Activated CD4-positive, alpha-beta T cell treated with anti-CD3 and anti-CD28 coated beads, Interleukin-2, amount 10 ng/mL, durations not matched to agents 7 days and 5 days (primary cell): ENCODE measurements around the gene LZTS2. TPM values are rescaled to one million over a fixed set of nuclear protein-coding genes. Genes with fewer than 3 reads are reported as not detected.
"Not testable (repeated sequence)": the region's sequence is repeated elsewhere in the genome, so short reads cannot be mapped to it uniquely, and the experiment has no call there.

Source experiments
- CTCF ChIA-PET: fragments of 350-600 bp; sonication (Branson Sonifier 250); formaldehyde crosslinking; loops from one replicate; lab custom pipeline; 2021; ENCODE audit warnings: antibody characterized with exemption; lab: Charles Lee
- POLR2A ChIA-PET: fragments of 350-600 bp; sonication (Branson Sonifier 250); formaldehyde crosslinking; loops from one replicate; lab custom pipeline; 2021; ENCODE audit warnings: antibody characterized with exemption; lab: Charles Lee
- DNase-seq: peaks from one replicate; pipeline ENCODE4 v3.0.0-alpha.2; 2020
- H3K27ac Mint-ChIP-seq: one replicate; pipeline ENCODE4 v1.8.0; 2021; ENCODE audit warnings: mild to moderate bottlenecking, moderate library complexity, mixed read lengths
- H3K27me3 Mint-ChIP-seq: one replicate; pipeline ENCODE4 v1.8.0; 2021; ENCODE audit warnings: mixed read lengths
- H3K36me3 Mint-ChIP-seq: one replicate; pipeline ENCODE4 v1.8.0; 2021; ENCODE audit warnings: low read depth, mixed read lengths
- H3K4me1 Mint-ChIP-seq: one replicate; pipeline ENCODE4 v1.8.0; 2021; ENCODE audit warnings: mixed read lengths
- H3K4me3 Mint-ChIP-seq: one replicate; pipeline ENCODE4 v1.8.0; 2021; ENCODE audit warnings: mild to moderate bottlenecking, moderate library complexity, mixed read lengths
- H3K9me3 Mint-ChIP-seq: one replicate; pipeline ENCODE4 v1.8.0; 2021; ENCODE audit warnings: mixed read lengths
- total RNA-seq, 2 experiments: library from RNA; stranded (reverse); gene quantifications; one replicate each; pipeline ENCODE4 v1.2.3, GENCODE V29; 2021

Gene LZTS2
- total RNA-seq, 2 experiments from 2014 or later: 17.5 to 18.8 TPM

DNA sequence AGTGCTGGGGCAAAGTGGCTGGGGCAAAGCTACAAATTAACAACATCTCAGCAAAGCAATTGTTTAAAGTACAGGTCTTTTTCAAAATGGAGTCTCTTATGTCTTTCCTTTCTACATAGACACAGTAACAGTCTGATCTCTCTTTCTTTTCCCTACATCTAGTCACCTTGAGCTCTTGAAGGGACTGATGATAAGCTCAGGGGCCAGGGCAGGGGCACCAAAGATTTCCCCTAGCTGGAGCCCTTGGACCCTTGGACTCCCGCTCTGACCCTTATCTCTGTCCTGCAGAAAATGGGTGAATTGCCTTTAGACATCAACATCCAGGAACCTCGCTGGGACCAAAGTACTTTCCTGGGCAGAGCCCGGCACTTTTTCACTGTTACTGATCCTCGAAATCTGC, 34.8 kb downstream of the LZTS2 start:
- POLR2A ChIA-PET: not testable (repeated sequence)
- CTCF ChIA-PET: interaction anchor here (0.6 to 5.7 kb wide), 10 partner anchors 9 to 811 kb away, joined by 3 to 24 read pairs (median 4); no protein-coding TSS in a partner anchor

DNA sequence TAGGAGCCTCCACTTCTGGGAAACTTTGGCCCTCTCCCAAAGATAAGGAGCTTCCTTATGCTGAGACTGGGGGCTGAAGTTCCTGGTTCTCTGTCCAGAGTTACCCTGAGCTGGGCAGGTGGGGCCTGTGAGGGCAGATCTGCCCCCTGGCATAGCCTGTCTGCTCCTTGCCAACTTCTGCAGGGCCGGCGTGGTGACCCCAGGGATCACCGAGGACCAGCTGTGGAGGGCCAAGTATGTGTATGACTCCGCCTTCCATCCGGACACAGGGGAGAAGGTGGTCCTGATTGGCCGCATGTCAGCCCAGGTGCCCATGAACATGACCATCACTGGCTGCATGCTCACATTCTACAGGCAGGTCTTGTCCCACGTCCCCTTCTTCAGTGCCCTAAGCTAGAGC, 35.7 kb downstream of the LZTS2 start:
- ChIA-PET POLR2A (no interaction called here), CTCF (interaction anchor here (1.0 to 5.7 kb wide), 6 partner anchors 10 to 107 kb away, joined by 3 to 24 read pairs (median 10); no protein-coding TSS in a partner anchor)
- Mint-ChIP-seq H3K9me3 (no peaks in the 10 kb centered on the region), H3K4me3 (no peak overlapping the region), H3K27ac (no peak overlapping the region), H3K36me3 (peaks cover 27% of the 10 kb centered on the region), H3K27me3 (no peaks in the 10 kb centered on the region), H3K4me1 (peaks cover 19% of the 10 kb centered on the region)
- DNase-seq: no peak

More for the DNA sequence above, 34.8 kb downstream of the LZTS2 start:
- H3K27me3 Mint-ChIP-seq, H3K27ac Mint-ChIP-seq, DNase-seq, H3K4me3 Mint-ChIP-seq, H3K9me3 Mint-ChIP-seq: not testable (repeated sequence)
- H3K4me1 Mint-ChIP-seq: peaks cover 17% of the 10 kb centered on the region
- peaks cover 27% of the 10 kb centered on the region for H3K36me3 Mint-ChIP-seq

DNA sequence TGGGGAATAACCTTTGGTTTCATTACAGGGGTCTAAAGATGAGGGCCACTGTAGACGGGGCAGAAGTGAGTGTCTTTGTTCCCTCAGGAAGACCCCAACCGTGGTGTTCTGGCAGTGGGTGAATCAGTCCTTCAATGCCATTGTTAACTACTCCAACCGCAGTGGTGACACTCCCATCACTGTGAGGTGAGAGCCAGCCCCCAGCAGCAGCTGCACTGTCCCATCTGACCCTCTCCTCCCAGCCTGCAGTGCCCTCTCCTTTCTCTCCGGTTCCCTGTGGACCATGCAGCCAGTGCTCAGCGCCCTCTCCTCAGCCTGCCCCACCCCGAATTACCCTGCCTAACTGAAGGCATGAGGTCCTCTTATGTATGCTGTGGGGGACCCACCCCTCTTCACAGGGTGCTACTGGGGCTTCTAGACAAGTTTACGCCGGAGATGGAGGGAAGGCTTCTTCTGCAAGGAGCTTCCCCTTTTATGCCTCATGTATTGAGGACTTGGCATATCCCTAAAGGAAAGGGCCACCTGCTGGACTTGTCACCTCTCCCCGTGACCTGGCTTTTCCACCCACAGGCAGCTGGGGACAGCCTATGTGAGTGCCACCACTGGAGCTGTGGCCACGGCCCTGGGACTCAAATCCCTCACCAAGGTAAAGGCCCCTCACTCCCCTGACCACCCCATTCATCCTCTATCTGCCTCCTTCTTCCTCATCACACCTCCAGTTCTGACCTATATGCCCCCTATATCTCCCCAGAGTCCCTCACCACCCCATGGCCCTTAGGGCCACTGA, 36.5 kb downstream of the LZTS2 start:
- CTCF ChIA-PET: interaction anchor here (1.5 to 3.7 kb wide), 4 partner anchors 11 to 25 kb away, joined by 3 to 15 read pairs (median 10); no protein-coding TSS in a partner anchor
- POLR2A ChIA-PET: no interaction called here
- peaks cover 27% of the 10 kb centered on the region for H3K36me3 Mint-ChIP-seq
- no peak overlapping the region for H3K4me3 Mint-ChIP-seq
- no peaks in the 10 kb centered on the region for H3K9me3 Mint-ChIP-seq
- no peak overlapping the region for H3K27ac Mint-ChIP-seq
- no peak for DNase-seq
- H3K4me1 Mint-ChIP-seq: peaks cover 22% of the 10 kb centered on the region
- no peaks in the 10 kb centered on the region for H3K27me3 Mint-ChIP-seq

DNA sequence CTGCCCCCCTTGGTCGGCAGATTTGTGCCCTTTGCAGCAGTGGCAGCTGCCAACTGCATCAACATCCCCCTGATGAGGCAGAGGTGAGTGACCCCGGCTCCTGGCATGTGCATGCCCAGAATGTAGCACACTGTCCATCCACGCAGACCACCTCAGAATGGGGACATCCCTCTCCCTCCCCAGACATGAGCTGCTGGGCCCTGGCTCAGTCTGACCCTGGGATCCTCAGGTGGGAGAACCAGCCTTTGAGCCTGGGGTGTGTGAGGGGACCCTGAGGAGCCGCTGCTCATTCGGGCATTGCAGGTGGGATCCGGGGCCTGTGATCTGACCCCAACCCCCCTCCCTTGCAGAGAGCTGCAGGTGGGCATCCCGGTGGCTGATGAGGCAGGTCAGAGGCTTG, 37.1 kb downstream of the LZTS2 start:
- Mint-ChIP-seq H3K27ac (no peak overlapping the region), H3K9me3 (no peaks in the 10 kb centered on the region), H3K4me1 (peaks cover 28% of the 10 kb centered on the region), H3K4me3 (no peak overlapping the region), H3K27me3 (no peaks in the 10 kb centered on the region), H3K36me3 (peaks cover 27% of the 10 kb centered on the region)
- ChIA-PET CTCF (interaction anchor here (1.5 to 3.7 kb wide), 3 partner anchors 15 to 24 kb away, joined by 3 to 14 read pairs (median 5); no protein-coding TSS in a partner anchor), POLR2A (no interaction called here)
- DNase-seq: no peak

- DNase-seq: no peak
- Mint-ChIP-seq H3K4me1 (peaks cover 34% of the 10 kb centered on the region), H3K36me3 (peaks cover 27% of the 10 kb centered on the region), H3K27ac (no peak overlapping the region), H3K9me3 (no peaks in the 10 kb centered on the region), H3K27me3 (peaks cover 2% of the 10 kb centered on the region), H3K4me3 (no peak overlapping the region)
- CTCF ChIA-PET: interaction anchor here (1.6 to 1.8 kb wide), 3 partner anchors 12 to 27 kb away, joined by 4 to 13 read pairs (median 4); no protein-coding TSS in a partner anchor
- POLR2A ChIA-PET: no interaction called here
These were observed 38.9 kb downstream of the LZTS2 start for GRCh38 chr10:101038484-101038883.

- Mint-ChIP-seq H3K9me3 (no peaks in the 10 kb centered on the region), H3K27ac (no peak overlapping the region), H3K36me3 (peaks cover 24% of the 10 kb centered on the region), H3K4me3 (no peak overlapping the region), H3K4me1 (peaks cover 33% of the 10 kb centered on the region), H3K27me3 (peaks cover 13% of the 10 kb centered on the region)
- CTCF ChIA-PET: interaction anchor here (0.7 to 1.8 kb wide), 6 partner anchors 9 to 55 kb away, joined by 3 to 13 read pairs (median 3); partner anchors contain the start of genes PDZD7 and SFXN3
- POLR2A ChIA-PET: no interaction called here
- no peak for DNase-seq
These were observed 40.5 kb downstream of the LZTS2 start for GRCh38 chr10:101040061-101040460.

GRCh38 chr10:101040851-101041250, 41.2 kb downstream of the LZTS2 start:
- Mint-ChIP-seq H3K36me3 (peaks cover 20% of the 10 kb centered on the region), H3K9me3 (no peaks in the 10 kb centered on the region), H3K27ac (no peak overlapping the region), H3K4me1 (peaks cover 33% of the 10 kb centered on the region), H3K27me3 (peaks cover 19% of the 10 kb centered on the region), H3K4me3 (no peak overlapping the region)
- ChIA-PET POLR2A (no interaction called here), CTCF (interaction anchor here (0.5 to 3.4 kb wide), 23 partner anchors 11 to 851 kb away, joined by 3 to 39 read pairs (median 4); partner anchors contain the start of genes KAZALD1, PDZD7 and SFXN3)
- no peak for DNase-seq

- CTCF ChIA-PET: interaction anchor here (0.5 to 3.4 kb wide), 24 partner anchors 10 to 852 kb away, joined by 3 to 39 read pairs (median 4); partner anchors contain the start of genes KAZALD1, PDZD7 and SFXN3
- Mint-ChIP-seq H3K4me1 (peaks cover 33% of the 10 kb centered on the region), H3K27me3 (peaks cover 23% of the 10 kb centered on the region), H3K9me3 (no peaks in the 10 kb centered on the region), H3K4me3 (no peak overlapping the region), H3K36me3 (peaks cover 17% of the 10 kb centered on the region), H3K27ac (no peak overlapping the region)
- POLR2A ChIA-PET: no interaction called here
- DNase-seq: peak; percentile 85
These were observed 41.7 kb downstream of the LZTS2 start for GRCh38 chr10:101041252-101041761.

- ChIA-PET CTCF (interaction anchor here (1.1 to 3.4 kb wide), 17 partner anchors 9 to 99 kb away, joined by 3 to 39 read pairs (median 10); partner anchors contain the start of genes KAZALD1, PDZD7 and SFXN3), POLR2A (no interaction called here)
- Mint-ChIP-seq H3K36me3 (peaks cover 10% of the 10 kb centered on the region), H3K9me3 (no peaks in the 10 kb centered on the region), H3K27me3 (peaks cover 31% of the 10 kb centered on the region), H3K4me3 (peak overlapping the region; percentile 89), H3K4me1 (peaks cover 33% of the 10 kb centered on the region), H3K27ac (peak overlapping the region; percentile 85)
- DNase-seq: no peak
These were observed 42.5 kb downstream of the LZTS2 start for GRCh38 chr10:101042118-101042517.

DNA sequence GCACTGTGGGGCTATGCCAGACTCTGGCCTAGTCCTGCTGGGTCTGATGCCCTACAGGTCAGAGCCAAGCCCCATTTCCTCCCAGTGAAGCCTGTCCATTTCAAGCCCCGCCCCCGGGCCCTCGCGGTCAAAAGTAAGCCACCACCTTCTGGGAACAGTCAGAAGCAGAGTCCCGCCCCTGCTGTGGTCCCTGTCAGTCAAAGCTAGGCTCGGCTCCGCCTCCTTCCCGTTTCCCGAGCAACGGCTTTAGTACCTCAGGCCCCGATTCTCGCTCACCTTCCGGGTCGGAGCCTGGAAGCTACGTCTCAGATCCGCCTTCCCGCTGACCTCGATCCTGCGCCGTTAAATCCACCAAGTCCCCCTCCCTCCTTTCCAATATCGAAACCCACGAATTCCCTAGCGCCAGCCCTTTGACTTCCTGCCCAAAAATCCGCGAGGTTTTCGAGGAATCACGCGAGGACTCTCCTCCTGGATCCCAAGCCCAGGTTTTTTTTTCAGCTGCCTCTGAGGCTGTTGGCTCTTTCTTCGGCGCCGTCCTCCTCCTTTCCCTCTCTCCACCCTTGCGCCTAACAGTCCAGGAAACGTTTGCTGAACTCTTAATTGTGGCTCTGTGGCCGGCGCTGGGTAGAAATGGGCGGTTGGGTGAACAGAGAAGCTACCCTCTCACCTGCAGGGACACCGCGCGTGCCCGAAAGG, 43.2 kb downstream of the LZTS2 start:
- Mint-ChIP-seq H3K4me1 (peaks cover 33% of the 10 kb centered on the region), H3K27ac (peak overlapping the region; percentile 85), H3K9me3 (no peaks in the 10 kb centered on the region), H3K36me3 (peaks cover 7% of the 10 kb centered on the region), H3K4me3 (peak overlapping the region; percentile 89), H3K27me3 (peaks cover 38% of the 10 kb centered on the region)
- POLR2A ChIA-PET: no interaction called here
- CTCF ChIA-PET: interaction anchor here (0.6 to 3.4 kb wide), 13 partner anchors 9 to 98 kb away, joined by 3 to 39 read pairs (median 14); partner anchors contain the start of genes KAZALD1, PDZD7 and SFXN3
- DNase-seq: peak; percentile 89

- peaks cover 43% of the 10 kb centered on the region for H3K27me3 Mint-ChIP-seq
- ChIA-PET CTCF (interaction anchor here (0.6 to 3.4 kb wide), 12 partner anchors 8 to 98 kb away, joined by 3 to 39 read pairs (median 16); partner anchors contain the start of genes KAZALD1, PDZD7 and SFXN3), POLR2A (no interaction called here)
- H3K9me3 Mint-ChIP-seq: no peaks in the 10 kb centered on the region
- no peak overlapping the region for H3K27ac Mint-ChIP-seq
- peaks cover 34% of the 10 kb centered on the region for H3K4me1 Mint-ChIP-seq
- no peak for DNase-seq
- peaks cover 4% of the 10 kb centered on the region for H3K36me3 Mint-ChIP-seq
- H3K4me3 Mint-ChIP-seq: peak overlapping the region; percentile 89
These were observed 43.7 kb downstream of the LZTS2 start for GRCh38 chr10:101043363-101043707.

- ChIA-PET POLR2A (no interaction called here), CTCF (interaction anchor here (1.8 to 3.4 kb wide), 9 partner anchors 7 to 97 kb away, joined by 10 to 39 read pairs (median 22); partner anchors contain the start of genes KAZALD1, PDZD7 and SFXN3)
- no peaks in the 10 kb centered on the region for H3K9me3 Mint-ChIP-seq
- H3K4me1 Mint-ChIP-seq: peaks cover 37% of the 10 kb centered on the region
- peaks cover 1% of the 10 kb centered on the region for H3K36me3 Mint-ChIP-seq
- no peak overlapping the region for H3K27ac Mint-ChIP-seq
- no peak for DNase-seq
- H3K27me3 Mint-ChIP-seq: peaks cover 51% of the 10 kb centered on the region
- no peak overlapping the region for H3K4me3 Mint-ChIP-seq
These were observed 44.5 kb downstream of the LZTS2 start for GRCh38 chr10:101044117-101044516.
